Immature natural killer cell (primary cell): Measurements from ENCODE around the gene SYNCRIP. TPM values are rescaled to one million over a fixed set of nuclear protein-coding genes. Genes with fewer than 3 reads are reported as not detected.
"Not testable (repeated sequence)": the region's sequence is repeated elsewhere in the genome, so short reads cannot be mapped to it uniquely, and the experiment has no call there.

Source experiments
- DNase-seq, 3 donors: peaks; one replicate each; pipeline ENCODE4 v3.0.0; 2022; ENCODE audit warnings: mixed read lengths in 1 of 3
- H3K27ac Mint-ChIP-seq, 6 donors: one replicate each; pipeline ENCODE4 v1.8.0; 2020; ENCODE audit warnings: mixed read lengths in 6 of 6, mild to moderate bottlenecking in 5 of 6, inconsistent platforms in 4 of 6, moderate library complexity in 3 of 6
- H3K27me3 Mint-ChIP-seq, 3 donors: one replicate each; pipeline ENCODE4 v1.8.0; 2020 to 2021; ENCODE audit warnings: low read depth in 3 of 3, mild to moderate bottlenecking in 3 of 3, mixed read lengths in 3 of 3, moderate library complexity in 3 of 3, inconsistent platforms in 1 of 3
- H3K36me3 Mint-ChIP-seq, 3 donors: one replicate each; pipeline ENCODE4 v1.8.0; 2020; ENCODE audit warnings: mixed read lengths in 3 of 3, inconsistent platforms in 2 of 3, mild to moderate bottlenecking in 2 of 3
- H3K4me1 Mint-ChIP-seq, 2 donors: one replicate each; pipeline ENCODE4 v1.8.0; 2020; ENCODE audit warnings: inconsistent platforms in 2 of 2, mild to moderate bottlenecking in 2 of 2, mixed read lengths in 2 of 2, moderate library complexity in 1 of 2
- H3K4me3 Mint-ChIP-seq, 5 donors: one replicate each; pipeline ENCODE4 v1.8.0; 2020; ENCODE audit warnings: mild to moderate bottlenecking in 5 of 5, mixed read lengths in 5 of 5, inconsistent platforms in 3 of 5, moderate library complexity in 3 of 5
- H3K9me3 Mint-ChIP-seq, 6 donors: one replicate each; pipeline ENCODE4 v1.8.0; 2020; ENCODE audit warnings: mild to moderate bottlenecking in 6 of 6, mixed read lengths in 6 of 6, inconsistent platforms in 4 of 6, moderate library complexity in 3 of 6
- polyA plus RNA-seq, 3 donors: library from polyadenylated mRNA; unstranded; fragments of 300-500 nt; fragmentation: Illumina TruSeq; gene quantifications; one replicate each; pipeline ENCODE4 v1.2.3, GENCODE V29; 2021

Gene SYNCRIP
- polyA plus RNA-seq, 3 donors from 2014 or later = 39.1 to 83.6 (median 46.8) TPM

DNA sequence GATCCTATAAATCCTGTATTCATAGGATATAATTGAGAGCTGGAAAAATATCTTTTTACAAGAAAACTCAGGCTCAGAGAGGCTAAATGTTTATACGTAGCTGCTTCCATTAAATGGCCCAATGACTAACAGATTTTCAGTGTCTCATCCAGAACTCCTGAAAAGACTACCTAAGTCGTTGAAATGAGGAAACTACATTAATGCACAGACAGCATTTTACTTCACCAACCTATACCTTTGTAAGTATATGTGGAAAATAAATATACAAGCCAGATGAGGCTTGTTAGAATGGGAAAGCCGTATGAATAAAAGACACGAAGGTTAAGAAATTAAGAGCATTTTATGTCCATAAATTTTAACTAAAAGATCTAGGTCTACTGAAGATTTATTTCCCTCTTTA is 40.6 kb downstream of the SYNCRIP start:
- Mint-ChIP-seq H3K4me1 (peaks cover 0 to 2% of the 10 kb centered on the region in 2 donors), H3K27me3 (peaks cover 2 to 3% (median 3%) of the 10 kb centered on the region in 3 donors), H3K4me3 (no peak overlapping the region), H3K36me3 (no peaks in the 10 kb centered on the region), H3K27ac (no peak overlapping the region), H3K9me3 (no peaks in the 10 kb centered on the region)
- DNase-seq = no peak

GRCh38 chr6:85600713-85601313 is 41.9 kb downstream of the SYNCRIP start:
- Mint-ChIP-seq H3K36me3 (no peaks in the 10 kb centered on the region), H3K4me1 (peaks cover 0 to 2% of the 10 kb centered on the region in 2 donors), H3K4me3 (no peak overlapping the region), H3K27me3 (peaks cover 2 to 3% (median 3%) of the 10 kb centered on the region in 3 donors), H3K27ac (peak overlapping the region in 2 of 6 donors; percentile 41 to 49), H3K9me3 (no peaks in the 10 kb centered on the region)
- DNase-seq = no peak

- H3K4me1 Mint-ChIP-seq = peaks cover 42 to 53% of the 10 kb centered on the region in 2 donors
- H3K9me3 Mint-ChIP-seq = no peaks in the 10 kb centered on the region
- peak overlapping the region; percentile 93 to 98 (median 96) for H3K27ac Mint-ChIP-seq
- no peak for DNase-seq
- peak overlapping the region; percentile 94 to 98 (median 96) for H3K4me3 Mint-ChIP-seq
- H3K36me3 Mint-ChIP-seq = peaks cover 4 to 5% (median 5%) of the 10 kb centered on the region in 3 donors
- H3K27me3 Mint-ChIP-seq = peaks cover 9 to 18% (median 13%) of the 10 kb centered on the region in 3 donors
These were observed 48.3 kb downstream of the SYNCRIP start for GRCh38 chr6:85594197-85594930.

GRCh38 chr6:85593438-85594196 is 49.1 kb downstream of the SYNCRIP start, which contains the start of gene SNX14:
SNX14 (minus strand) TSS chr6:85593858; CDS start chr6:85593718, 140 bp downstream.
- H3K27me3 Mint-ChIP-seq = peaks cover 9 to 17% (median 13%) of the 10 kb centered on the region in 3 donors
- H3K4me3 Mint-ChIP-seq = peak within 1 kb of the TSS; percentile 94 to 98 (median 96)
- peak within 1 kb of the TSS; percentile 93 to 98 (median 96) for H3K27ac Mint-ChIP-seq
- H3K4me1 Mint-ChIP-seq = peaks cover 47 to 60% of the 10 kb centered on the region in 2 donors
- DNase-seq = peak; percentile 87 to 90 (median 88)
- no peaks in the 10 kb centered on the region for H3K9me3 Mint-ChIP-seq
- H3K36me3 Mint-ChIP-seq = peaks cover 6 to 8% (median 6%) of the 10 kb centered on the region in 3 donors

- no peak for DNase-seq
- Mint-ChIP-seq H3K27me3 (peaks cover 9 to 17% (median 13%) of the 10 kb centered on the region in 3 donors), H3K9me3 (no peaks in the 10 kb centered on the region), H3K36me3 (peaks cover 8 to 12% (median 8%) of the 10 kb centered on the region in 3 donors), H3K4me1 (peaks cover 50 to 68% of the 10 kb centered on the region in 2 donors), H3K4me3 (peak overlapping the region; percentile 94 to 98 (median 96)), H3K27ac (peak overlapping the region; percentile 83 to 98 (median 96))
These were observed 50.7 kb downstream of the SYNCRIP start for GRCh38 chr6:85592033-85592432.

DNA sequence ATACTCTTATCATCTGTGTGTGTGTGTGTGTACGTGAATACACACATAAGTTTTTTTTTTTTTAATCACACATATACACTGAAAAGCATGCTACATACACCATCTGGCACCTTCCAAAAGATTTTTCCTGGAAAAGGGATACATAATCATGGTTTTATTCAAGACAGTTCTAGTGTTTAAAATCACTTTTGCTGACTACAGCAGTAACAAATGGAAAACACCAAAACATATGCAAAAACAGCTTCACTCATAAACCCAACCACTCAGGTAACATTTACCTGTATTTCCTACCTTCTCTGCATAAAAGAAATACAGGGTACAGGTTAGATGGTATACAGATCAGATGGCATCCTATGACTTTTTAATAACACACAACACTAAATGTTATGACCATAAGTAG is 51.5 kb downstream of the SYNCRIP start:
- peaks cover 8 to 13% (median 11%) of the 10 kb centered on the region in 3 donors for H3K36me3 Mint-ChIP-seq
- H3K4me3 Mint-ChIP-seq = peak overlapping the region in 3 of 5 donors; percentile 45 to 64 (median 58)
- H3K27me3 Mint-ChIP-seq = peaks cover 9 to 17% (median 13%) of the 10 kb centered on the region in 3 donors
- no peaks in the 10 kb centered on the region for H3K9me3 Mint-ChIP-seq
- peaks cover 53 to 74% of the 10 kb centered on the region in 2 donors for H3K4me1 Mint-ChIP-seq
- H3K27ac Mint-ChIP-seq = peak overlapping the region in 2 of 6 donors; percentile 30 to 44
- no peak for DNase-seq

DNA sequence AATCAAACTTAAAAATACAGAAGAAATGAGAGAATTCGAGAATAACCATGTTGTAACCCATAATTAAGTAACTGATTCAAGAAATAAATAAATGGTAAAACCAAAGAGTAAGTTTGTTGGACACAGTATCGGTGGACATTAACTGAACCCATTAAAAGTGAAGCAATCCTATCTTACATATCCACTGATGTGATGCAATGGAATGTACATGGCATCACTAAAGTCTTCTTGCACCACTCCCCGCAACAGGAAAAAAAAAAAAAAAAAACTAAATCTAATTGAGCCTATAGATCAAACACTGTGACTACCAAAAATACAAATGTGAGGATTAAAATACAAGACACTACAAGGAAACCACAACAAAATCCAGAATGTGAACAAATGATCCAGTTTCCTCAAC is 56.9 kb downstream of the SYNCRIP start:
- Mint-ChIP-seq H3K9me3 (peaks cover 5 to 35% (median 23%) of the 10 kb centered on the region in 6 donors), H3K4me3 (no peak overlapping the region), H3K4me1 (peaks cover 57 to 62% of the 10 kb centered on the region in 2 donors), H3K36me3 (peaks cover 31 to 46% (median 41%) of the 10 kb centered on the region in 3 donors), H3K27me3 (peaks cover 0 to 2% (median 1%) of the 10 kb centered on the region in 3 donors), H3K27ac (peak overlapping the region in 2 of 6 donors; percentile 3 to 16)
- no peak for DNase-seq

DNA sequence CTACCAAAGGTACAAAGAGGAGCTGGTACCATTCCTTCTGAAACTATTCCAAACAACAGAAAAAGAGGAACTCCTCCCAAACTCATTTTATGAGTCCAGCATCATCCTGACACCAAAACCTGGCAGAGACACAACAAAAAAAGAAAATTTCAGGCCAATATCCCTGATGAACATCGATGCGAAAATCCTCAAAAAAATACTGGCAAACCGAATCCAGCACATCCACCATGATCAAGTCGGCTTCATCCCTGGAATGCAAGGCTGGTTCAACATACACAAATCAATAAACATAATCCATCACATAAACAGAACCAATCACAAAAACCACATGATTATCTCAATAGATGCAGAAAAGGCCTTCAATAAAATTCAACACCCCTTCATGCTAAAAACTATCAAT is 59.9 kb downstream of the SYNCRIP start:
- H3K4me1 Mint-ChIP-seq = peaks cover 32 to 60% of the 10 kb centered on the region in 2 donors
- H3K9me3 Mint-ChIP-seq = peaks cover 5 to 35% (median 23%) of the 10 kb centered on the region in 6 donors
- not testable (repeated sequence) for H3K27me3 Mint-ChIP-seq, H3K4me3 Mint-ChIP-seq, H3K27ac Mint-ChIP-seq, DNase-seq
- peaks cover 27 to 44% (median 34%) of the 10 kb centered on the region in 3 donors for H3K36me3 Mint-ChIP-seq

GRCh38 chr6:85581572-85581971 is 61.1 kb downstream of the SYNCRIP start:
- Mint-ChIP-seq H3K9me3 (peaks cover 5 to 35% (median 23%) of the 10 kb centered on the region in 6 donors), H3K4me3 (no peak overlapping the region), H3K36me3 (peaks cover 27 to 40% (median 31%) of the 10 kb centered on the region in 3 donors), H3K4me1 (peaks cover 24 to 56% of the 10 kb centered on the region in 2 donors), H3K27me3 (peaks cover 0 to 1% (median 0%) of the 10 kb centered on the region in 3 donors), H3K27ac (peak overlapping the region in 1 of 6 donors; percentile 50)
- no peak for DNase-seq

DNA sequence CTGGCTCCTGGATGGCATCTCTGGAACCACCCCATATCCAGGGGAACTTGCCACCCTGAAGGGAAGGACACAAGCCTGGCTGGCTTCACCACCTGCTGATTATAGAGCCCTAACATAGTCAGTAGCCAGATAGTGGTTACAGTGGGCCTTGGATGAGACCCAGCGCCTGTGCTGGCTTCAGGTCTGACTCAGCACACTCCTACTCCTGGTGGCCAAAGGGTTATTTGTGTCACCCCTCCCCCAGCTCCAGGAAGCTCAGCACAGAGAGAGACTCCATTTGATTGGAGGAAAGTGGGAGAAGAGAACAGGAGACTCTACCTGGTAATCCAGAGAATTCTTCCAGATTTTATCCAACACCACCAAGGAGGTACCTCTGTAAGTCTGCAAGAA is 61.8 kb downstream of the SYNCRIP start:
- Mint-ChIP-seq H3K4me1 (peaks cover 19 to 54% of the 10 kb centered on the region in 2 donors), H3K36me3 (peaks cover 27 to 40% (median 27%) of the 10 kb centered on the region in 3 donors)

DNA sequence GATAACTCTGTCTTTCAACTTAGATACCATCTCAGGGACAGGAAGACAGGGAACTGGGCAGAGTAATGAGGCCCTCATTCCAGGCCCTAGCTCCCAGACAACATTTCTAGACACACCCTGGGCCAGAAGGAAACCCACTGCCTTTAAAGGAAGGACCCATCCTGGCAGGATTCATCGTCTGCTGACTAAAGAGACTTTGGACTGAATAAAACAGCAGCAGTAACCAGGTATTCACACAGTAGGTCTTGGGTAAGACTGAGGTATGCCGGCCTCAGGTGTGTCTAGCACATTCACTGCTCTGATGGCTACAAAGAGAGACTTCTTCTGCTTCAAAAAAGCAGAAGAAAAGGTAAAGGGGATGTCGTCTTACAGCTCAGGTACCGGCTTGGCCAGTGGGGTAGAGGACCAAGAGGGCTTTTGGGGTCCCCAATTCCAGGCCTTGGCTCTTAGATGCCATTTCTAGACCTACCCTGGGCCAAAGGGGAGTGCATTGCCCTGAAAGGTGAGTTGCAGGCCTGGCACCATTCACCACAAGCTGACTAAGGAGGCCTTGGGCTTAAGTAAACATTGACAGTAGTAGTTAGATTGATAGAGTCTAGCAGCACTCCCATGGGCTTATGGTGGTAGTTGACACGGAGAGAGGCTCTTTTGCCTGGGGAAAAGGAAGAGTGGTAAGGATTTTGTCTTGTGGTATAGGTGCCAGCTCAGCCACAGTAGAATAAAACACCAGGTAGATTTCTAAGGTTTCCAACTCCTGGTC is 62.4 kb downstream of the SYNCRIP start:
- H3K36me3 Mint-ChIP-seq = peaks cover 26 to 40% (median 27%) of the 10 kb centered on the region in 3 donors
- peaks cover 0 to 1% (median 0%) of the 10 kb centered on the region in 3 donors for H3K27me3 Mint-ChIP-seq
- no peak overlapping the region for H3K4me3 Mint-ChIP-seq
- peak overlapping the region; percentile 3 to 77 (median 44) for H3K27ac Mint-ChIP-seq
- DNase-seq = no peak
- H3K9me3 Mint-ChIP-seq = peaks cover 5 to 35% (median 23%) of the 10 kb centered on the region in 6 donors
- H3K4me1 Mint-ChIP-seq = peaks cover 13 to 52% of the 10 kb centered on the region in 2 donors

More for the DNA sequence above, 61.8 kb downstream of the SYNCRIP start:
- peaks cover 5 to 35% (median 23%) of the 10 kb centered on the region in 6 donors for H3K9me3 Mint-ChIP-seq
- H3K4me3 Mint-ChIP-seq = no peak overlapping the region
- peak overlapping the region in 2 of 6 donors; percentile 47 to 50 for H3K27ac Mint-ChIP-seq
- H3K27me3 Mint-ChIP-seq = peaks cover 0 to 1% (median 0%) of the 10 kb centered on the region in 3 donors
- DNase-seq = no peak

DNA sequence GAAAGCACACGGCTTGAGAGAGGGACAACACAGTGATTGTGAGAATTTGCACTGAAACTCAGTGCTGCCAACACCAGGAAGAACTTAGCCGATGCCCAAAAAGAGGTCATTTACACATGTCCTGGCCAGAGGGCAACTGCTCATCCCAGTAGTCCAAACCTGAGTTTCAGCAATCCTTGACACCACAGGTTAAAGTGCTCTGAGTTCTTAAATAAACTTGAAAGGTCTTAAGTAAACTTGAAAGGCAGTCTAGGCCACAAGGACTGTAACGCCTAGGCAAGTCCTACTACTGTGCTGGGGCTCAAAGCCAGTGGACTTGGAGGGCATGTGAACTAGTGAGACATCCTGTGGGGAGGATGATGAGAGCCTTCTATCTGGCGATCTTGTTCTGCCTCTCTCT is 63.1 kb downstream of the SYNCRIP start:
- Mint-ChIP-seq H3K4me3 (no peak overlapping the region), H3K27me3 (peaks cover 0 to 1% (median 0%) of the 10 kb centered on the region in 3 donors), H3K9me3 (peaks cover 5 to 33% (median 23%) of the 10 kb centered on the region in 6 donors), H3K4me1 (peaks cover 6 to 52% of the 10 kb centered on the region in 2 donors), H3K27ac (peak overlapping the region; percentile 3 to 80 (median 52)), H3K36me3 (peaks cover 25 to 36% (median 26%) of the 10 kb centered on the region in 3 donors)
- DNase-seq = no peak
